Stimulated activated CD8-positive, alpha-beta memory T cell treated with anti-CD3 and anti-CD28 coated beads, Interleukin-12 subunit alpha, Interleukin-12 subunit beta, amount 100 ng/mL, for 24 hours (primary cell): Measurements from ENCODE around the gene SEMA6B.
"Not testable (repeated sequence)": the region's sequence is repeated elsewhere in the genome, so short reads cannot be mapped to it uniquely, and the experiment has no call there.

Experiments used
- DNase-seq: peaks from one replicate; pipeline ENCODE4 v3.0.0-alpha.2; 2020; ENCODE audit errors: extremely low read depth

Gene SEMA6B

GRCh38 chr19:4571305-4571917 is 11.9 kb upstream of the SEMA6B start:
- no peak for DNase-seq

- no peak for DNase-seq
Measured at GRCh38 chr19:4570916-4571304, 11.4 kb upstream of the SEMA6B start.

- DNase-seq, result no peak
Measured at GRCh38 chr19:4570402-4570801, 10.9 kb upstream of the SEMA6B start.

GRCh38 chr19:4568886-4569285 is 9.4 kb upstream of the SEMA6B start:
- DNase-seq, result no peak

- no peak for DNase-seq
Measured at GRCh38 chr19:4567584-4568071, 8.1 kb upstream of the SEMA6B start.

GRCh38 chr19:4566402-4567051 is 7.0 kb upstream of the SEMA6B start:
- DNase-seq, result no peak

- DNase-seq, result not testable (repeated sequence)
Measured at GRCh38 chr19:4563562-4563961, 4.1 kb upstream of the SEMA6B start.

- DNase-seq, result not testable (repeated sequence)
Measured at GRCh38 chr19:4562085-4562484, 2.6 kb upstream of the SEMA6B start.

- no peak for DNase-seq
Measured at GRCh38 chr19:4557971-4558941, 1.2 kb downstream of the SEMA6B start.

GRCh38 chr19:4557144-4557970 is 2.1 kb downstream of the SEMA6B start:
- DNase-seq, result no peak

- DNase-seq, result no peak
Measured at GRCh38 chr19:4556597-4557127, 2.8 kb downstream of the SEMA6B start.

- DNase-seq, result no peak
Measured at GRCh38 chr19:4555657-4556561, 3.6 kb downstream of the SEMA6B start.

GRCh38 chr19:4554717-4555116 is 4.8 kb downstream of the SEMA6B start:
- no peak for DNase-seq

GRCh38 chr19:4553775-4554174 is 5.7 kb downstream of the SEMA6B start:
- no peak for DNase-seq

- DNase-seq, result no peak
Measured at GRCh38 chr19:4553092-4553695, 6.3 kb downstream of the SEMA6B start.

GRCh38 chr19:4552525-4552819 is 7.0 kb downstream of the SEMA6B start:
- no peak for DNase-seq

- no peak for DNase-seq
Measured at GRCh38 chr19:4550479-4551050, 8.9 kb downstream of the SEMA6B start.

GRCh38 chr19:4550018-4550417 is 9.5 kb downstream of the SEMA6B start:
- no peak for DNase-seq

- no peak for DNase-seq
Measured at GRCh38 chr19:4548238-4548584, 11.3 kb downstream of the SEMA6B start.
